A673 (cell line): ENCODE results near the gene OR9Q1. TPM values are rescaled to one million over a fixed set of nuclear protein-coding genes. Genes with fewer than 3 reads are reported as not detected.

ENCODE experiments used
- BruUV-seq: library from RNA; stranded (reverse); fragments of 400-500 nt; replicated peaks from 2 replicates; lab custom pipeline; 2021; lab: Mats Ljungman, UMichigan
- CTCF ChIA-PET: fragments of 300-600 bp; sonication (Branson Sonifier 250); formaldehyde crosslinking; loops from one replicate; lab custom pipeline; 2022; ENCODE audit warnings: antibody characterized with exemption; lab: Charles Lee
- POLR2A ChIA-PET: fragments of 300-600 bp; sonication (Branson Sonifier 250); formaldehyde crosslinking; loops from one replicate; lab custom pipeline; 2022; ENCODE audit warnings: antibody characterized with exemption; ENCODE audit not compliant: low non-redundant PET; lab: Charles Lee
- DNase-seq: peaks from one replicate; pipeline ENCODE4 v3.0.0-alpha.2; 2015; ENCODE audit warnings: low spot score
- H3K27ac ChIP-seq: fragments of 200-600 bp; sonication (generic); 2 replicates; pipeline ENCODE4 v1.5.1; 2016; ENCODE audit warnings: mixed run types, low read depth, mild to moderate bottlenecking, mixed read lengths, antibody characterized with exemption, low read length; ENCODE audit not compliant: poor library complexity, severe bottlenecking
- H3K27me3 ChIP-seq: fragments of 200-600 bp; sonication (generic); replicated peaks from 2 replicates; pipeline ENCODE4 v1.6.1; 2017; ENCODE audit warnings: mixed run types, low read depth, mild to moderate bottlenecking, mixed read lengths, antibody characterized with exemption, low read length; ENCODE audit not compliant: insufficient read depth, poor library complexity
- H3K36me3 ChIP-seq: fragments of 200-600 bp; sonication (generic); 2 replicates; pipeline ENCODE4 v1.6.1; 2016; ENCODE audit warnings: mixed run types, mild to moderate bottlenecking, mixed read lengths, antibody characterized with exemption, low read length; ENCODE audit not compliant: insufficient read depth, poor library complexity, severe bottlenecking
- H3K4me1 ChIP-seq: fragments of 200-600 bp; sonication (generic); 2 replicates; pipeline ENCODE4 v1.6.1; 2017; ENCODE audit warnings: mixed run types, mild to moderate bottlenecking, mixed read lengths, antibody characterized with exemption, low read length; ENCODE audit not compliant: insufficient read depth, poor library complexity, severe bottlenecking
- H3K4me3 ChIP-seq: fragments of 200-600 bp; sonication (generic); 2 replicates; pipeline ENCODE4 v1.5.1; 2016; ENCODE audit warnings: low read depth, mixed run types, mild to moderate bottlenecking, mixed read lengths, low read length; ENCODE audit not compliant: poor library complexity, severe bottlenecking
- H3K9me3 ChIP-seq: fragments of 200-600 bp; sonication (generic); 2 replicates; pipeline ENCODE4 v1.6.1; 2016; ENCODE audit warnings: mixed run types, low read depth, mild to moderate bottlenecking, mixed read lengths, antibody characterized with exemption, low read length; ENCODE audit not compliant: poor library complexity, severe bottlenecking
- EZH2 ChIP-seq: fragments of 200-600 bp; sonication (generic); IDR thresholded peaks from 2 replicates; pipeline ENCODE4 v1.6.1; 2017; ENCODE audit warnings: borderline replicate concordance, low read depth, mild to moderate bottlenecking, mixed read lengths, antibody characterized with exemption, low read length; ENCODE audit not compliant: poor library complexity, severe bottlenecking
- intact Hi-C: fragments of 100-400 bp; cut with micrococcal nuclease; formaldehyde crosslinking; loops from one replicate; pipeline ENCODE4 v1.10.0; 2022; ENCODE audit not compliant: unreplicated experiment
- total RNA-seq: library from RNA; stranded (reverse); gene quantifications from 2 replicates; pipeline ENCODE4 v1.2.3, GENCODE V29; 2021
- TF ChIP-seq, protein P1 (sequence below): fragments of 300-800, 200-600 bp; sonication (generic); conservative IDR thresholded peaks from 2 replicates; pipeline ENCODE4 v1.5.1; 2017; ENCODE audit warnings: low read depth, mild to moderate bottlenecking, antibody characterized with exemption, low read length, moderate library complexity, mixed read lengths

OR9Q1 gene
- total RNA-seq, 1 experiment from 2014 or later = not detected

- BruUV-seq = no TSS peak
- ChIA-PET CTCF (no interaction called here), POLR2A (no interaction called here)
- H3K27ac ChIP-seq = no peak overlapping the region
- DNase-seq = no peak
- no peak for TF ChIP-seq EZH2
- TF ChIP-seq, protein P1, sequence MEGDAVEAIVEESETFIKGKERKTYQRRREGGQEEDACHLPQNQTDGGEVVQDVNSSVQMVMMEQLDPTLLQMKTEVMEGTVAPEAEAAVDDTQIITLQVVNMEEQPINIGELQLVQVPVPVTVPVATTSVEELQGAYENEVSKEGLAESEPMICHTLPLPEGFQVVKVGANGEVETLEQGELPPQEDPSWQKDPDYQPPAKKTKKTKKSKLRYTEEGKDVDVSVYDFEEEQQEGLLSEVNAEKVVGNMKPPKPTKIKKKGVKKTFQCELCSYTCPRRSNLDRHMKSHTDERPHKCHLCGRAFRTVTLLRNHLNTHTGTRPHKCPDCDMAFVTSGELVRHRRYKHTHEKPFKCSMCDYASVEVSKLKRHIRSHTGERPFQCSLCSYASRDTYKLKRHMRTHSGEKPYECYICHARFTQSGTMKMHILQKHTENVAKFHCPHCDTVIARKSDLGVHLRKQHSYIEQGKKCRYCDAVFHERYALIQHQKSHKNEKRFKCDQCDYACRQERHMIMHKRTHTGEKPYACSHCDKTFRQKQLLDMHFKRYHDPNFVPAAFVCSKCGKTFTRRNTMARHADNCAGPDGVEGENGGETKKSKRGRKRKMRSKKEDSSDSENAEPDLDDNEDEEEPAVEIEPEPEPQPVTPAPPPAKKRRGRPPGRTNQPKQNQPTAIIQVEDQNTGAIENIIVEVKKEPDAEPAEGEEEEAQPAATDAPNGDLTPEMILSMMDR = no peak
- H3K4me3 ChIP-seq = no peak overlapping the region
- no peaks in the 10 kb centered on the region for H3K9me3 ChIP-seq
- no peaks in the 10 kb centered on the region for H3K36me3 ChIP-seq
- H3K27me3 ChIP-seq = peaks cover 16% of the 10 kb centered on the region
- intact Hi-C loops = no loop called here
- no peaks in the 10 kb centered on the region for H3K4me1 ChIP-seq
Observed at GRCh38 chr11:58179648-58180047, 156.0 kb downstream of the OR9Q1 start.

DNA sequence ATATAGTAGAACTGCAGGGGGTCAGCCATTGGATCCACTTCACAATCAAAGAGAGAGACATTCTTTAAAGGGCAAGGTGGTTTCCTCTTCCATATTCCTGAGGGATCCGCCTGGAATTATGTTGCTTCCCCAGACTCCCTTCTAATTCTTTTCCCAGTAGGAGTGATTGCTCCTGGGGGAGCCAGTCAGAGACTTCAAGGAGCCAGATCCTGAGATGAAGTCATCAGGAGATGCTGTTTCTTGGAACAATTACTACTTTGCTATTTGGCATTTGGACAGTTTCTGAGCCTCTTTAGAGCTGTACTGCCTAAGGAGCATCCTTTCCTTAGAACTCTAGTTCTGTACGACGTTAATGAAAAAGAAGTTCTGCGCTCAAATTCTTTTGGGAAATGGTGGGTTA lies 163.3 kb downstream of the OR9Q1 start:
- H3K27ac ChIP-seq = no peak overlapping the region
- no peaks in the 10 kb centered on the region for H3K9me3 ChIP-seq
- no peaks in the 10 kb centered on the region for H3K36me3 ChIP-seq
- CTCF ChIA-PET = no interaction called here
- no peaks in the 10 kb centered on the region for H3K4me1 ChIP-seq
- H3K27me3 ChIP-seq = no peaks in the 10 kb centered on the region
- BruUV-seq = no TSS peak
- H3K4me3 ChIP-seq = no peak overlapping the region
- POLR2A ChIA-PET = no interaction called here
- intact Hi-C loops = no loop called here
- no peak for DNase-seq
- TF ChIP-seq, protein P1 = no peak
- TF ChIP-seq EZH2 = no peak

- Histone ChIP-seq H3K36me3 (no peaks in the 10 kb centered on the region), H3K27ac (no peak within 1 kb of the TSS), H3K27me3 (no peaks in the 10 kb centered on the region), H3K4me1 (no peaks in the 10 kb centered on the region), H3K4me3 (no peak within 1 kb of the TSS), H3K9me3 (no peaks in the 10 kb centered on the region)
- TF ChIP-seq, protein P1 = no peak
- TF ChIP-seq EZH2 = no peak
- DNase-seq = no peak
- CTCF ChIA-PET = no interaction called here
- POLR2A ChIA-PET = no interaction called here
- intact Hi-C loops = no loop called here
- no TSS peak for BruUV-seq
Observed at GRCh38 chr11:58188770-58189169, 165.1 kb downstream of the OR9Q1 start, which contains the start of gene OR9Q2. OR9Q2 (plus strand) TSS chr11:58189070; CDS start chr11:58190491, 1,421 bp downstream.
